Smooth muscle cell of the brain vasculature (primary cell): ENCODE results near the gene SMARCA5.
"Not testable (repeated sequence)": the region's sequence is repeated elsewhere in the genome, so short reads cannot be mapped to it uniquely, and the experiment has no call there.

Source experiments
- DNase-seq: peaks from one replicate; pipeline ENCODE4 v3.0.0-alpha.2; 2012; ENCODE audit warnings: low read depth, low spot score

SMARCA5 gene

GRCh38 chr4:143513314-143514168 lies at the start of gene SMARCA5:
Gene SMARCA5 (plus strand): TSS chr4:143513702. CDS start chr4:143513925, 223 bp downstream.
- peak; percentile 96 for DNase-seq

- DNase-seq = no peak
Observed at GRCh38 chr4:143473334-143474126, 40.0 kb upstream of the SMARCA5 start.

GRCh38 chr4:143477487-143477886 lies 36.0 kb upstream of the SMARCA5 start:
- no peak for DNase-seq

- DNase-seq = no peak
Observed at GRCh38 chr4:143481361-143481760, 32.1 kb upstream of the SMARCA5 start.

GRCh38 chr4:143482840-143483239 lies 30.7 kb upstream of the SMARCA5 start:
- DNase-seq = peak; percentile 31

GRCh38 chr4:143486314-143486713 lies 27.2 kb upstream of the SMARCA5 start:
- DNase-seq = no peak

- DNase-seq = no peak
Observed at GRCh38 chr4:143488687-143489086, 24.8 kb upstream of the SMARCA5 start.

- no peak for DNase-seq
Observed at GRCh38 chr4:143489106-143489505, 24.4 kb upstream of the SMARCA5 start.

- no peak for DNase-seq
Observed at GRCh38 chr4:143498021-143498420, 15.5 kb upstream of the SMARCA5 start.

- DNase-seq = no peak
Observed at GRCh38 chr4:143502231-143502630, 11.3 kb upstream of the SMARCA5 start.

GRCh38 chr4:143506031-143506430 lies 7.5 kb upstream of the SMARCA5 start:
- no peak for DNase-seq

GRCh38 chr4:143511906-143512305 lies 1.6 kb upstream of the SMARCA5 start:
- no peak for DNase-seq

GRCh38 chr4:143512978-143513313 lies 556 bp upstream of the SMARCA5 start:
- no peak for DNase-seq

- no peak for DNase-seq
Observed at GRCh38 chr4:143514169-143514495, 630 bp downstream of the SMARCA5 start.

GRCh38 chr4:143514497-143514896 lies 995 bp downstream of the SMARCA5 start:
- no peak for DNase-seq

- DNase-seq = no peak
Observed at GRCh38 chr4:143514901-143515300, 1.4 kb downstream of the SMARCA5 start.

GRCh38 chr4:143515905-143516304 lies 2.4 kb downstream of the SMARCA5 start:
- no peak for DNase-seq

GRCh38 chr4:143517764-143518163 lies 4.3 kb downstream of the SMARCA5 start:
- no peak for DNase-seq

GRCh38 chr4:143524211-143524610 lies 10.7 kb downstream of the SMARCA5 start:
- no peak for DNase-seq

GRCh38 chr4:143528046-143528445 lies 14.5 kb downstream of the SMARCA5 start:
- not testable (repeated sequence) for DNase-seq

GRCh38 chr4:143531380-143531779 lies 17.9 kb downstream of the SMARCA5 start:
- DNase-seq = no peak

- DNase-seq = no peak
Observed at GRCh38 chr4:143531788-143532491, 18.4 kb downstream of the SMARCA5 start.
